Measurements from ENCODE around the gene FUT9.

FUT9 gene

DNA sequence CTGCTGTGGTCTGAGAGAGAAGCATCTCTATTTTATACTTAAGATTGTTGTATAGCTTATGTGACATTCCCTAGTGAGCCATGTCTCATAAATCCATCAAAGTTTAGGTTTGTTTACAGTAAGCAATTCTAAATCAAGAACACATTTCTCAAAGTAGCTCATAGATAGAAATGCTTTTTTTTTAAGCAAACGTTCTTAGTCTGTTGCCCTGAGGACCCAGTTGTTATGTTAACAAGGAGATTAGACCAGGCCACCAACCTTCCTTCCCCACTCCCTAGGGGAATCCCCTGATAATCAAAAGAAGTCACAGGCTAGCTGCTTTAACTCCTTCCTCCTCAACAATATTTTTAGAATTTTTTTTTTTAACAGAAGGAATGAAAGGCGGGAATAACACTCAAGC is 169.0 kb downstream of the FUT9 start (continued):
- TF ChIP-seq, protein P1, sequence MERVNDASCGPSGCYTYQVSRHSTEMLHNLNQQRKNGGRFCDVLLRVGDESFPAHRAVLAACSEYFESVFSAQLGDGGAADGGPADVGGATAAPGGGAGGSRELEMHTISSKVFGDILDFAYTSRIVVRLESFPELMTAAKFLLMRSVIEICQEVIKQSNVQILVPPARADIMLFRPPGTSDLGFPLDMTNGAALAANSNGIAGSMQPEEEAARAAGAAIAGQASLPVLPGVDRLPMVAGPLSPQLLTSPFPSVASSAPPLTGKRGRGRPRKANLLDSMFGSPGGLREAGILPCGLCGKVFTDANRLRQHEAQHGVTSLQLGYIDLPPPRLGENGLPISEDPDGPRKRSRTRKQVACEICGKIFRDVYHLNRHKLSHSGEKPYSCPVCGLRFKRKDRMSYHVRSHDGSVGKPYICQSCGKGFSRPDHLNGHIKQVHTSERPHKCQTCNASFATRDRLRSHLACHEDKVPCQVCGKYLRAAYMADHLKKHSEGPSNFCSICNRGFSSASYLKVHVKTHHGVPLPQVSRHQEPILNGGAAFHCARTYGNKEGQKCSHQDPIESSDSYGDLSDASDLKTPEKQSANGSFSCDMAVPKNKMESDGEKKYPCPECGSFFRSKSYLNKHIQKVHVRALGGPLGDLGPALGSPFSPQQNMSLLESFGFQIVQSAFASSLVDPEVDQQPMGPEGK (CRISPR knock-in tag; IDR thresholded peaks at IDR 0.05; ENCODE audit: borderline replicate concordance): no peak
- TF ChIP-seq ARNTL (CRISPR knock-in tag; IDR thresholded peaks at IDR 0.05; ENCODE audit: borderline replicate concordance, low read depth): no peak
- no peak for TF ChIP-seq CSDC2 (CRISPR knock-in tag; IDR thresholded peaks at IDR 0.05)
- TF ChIP-seq, protein P2, sequence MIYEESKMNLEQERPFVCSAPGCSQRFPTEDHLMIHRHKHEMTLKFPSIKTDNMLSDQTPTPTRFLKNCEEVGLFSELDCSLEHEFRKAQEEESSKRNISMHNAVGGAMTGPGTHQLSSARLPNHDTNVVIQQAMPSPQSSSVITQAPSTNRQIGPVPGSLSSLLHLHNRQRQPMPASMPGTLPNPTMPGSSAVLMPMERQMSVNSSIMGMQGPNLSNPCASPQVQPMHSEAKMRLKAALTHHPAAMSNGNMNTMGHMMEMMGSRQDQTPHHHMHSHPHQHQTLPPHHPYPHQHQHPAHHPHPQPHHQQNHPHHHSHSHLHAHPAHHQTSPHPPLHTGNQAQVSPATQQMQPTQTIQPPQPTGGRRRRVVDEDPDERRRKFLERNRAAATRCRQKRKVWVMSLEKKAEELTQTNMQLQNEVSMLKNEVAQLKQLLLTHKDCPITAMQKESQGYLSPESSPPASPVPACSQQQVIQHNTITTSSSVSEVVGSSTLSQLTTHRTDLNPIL (CRISPR knock-in tag; IDR thresholded peaks at IDR 0.05; ENCODE audit: low read depth): no peak
- no peak for TF ChIP-seq ZC3H10 (CRISPR knock-in tag; IDR thresholded peaks at IDR 0.05)
- TF ChIP-seq SNAI2 (CRISPR knock-in tag; IDR thresholded peaks at IDR 0.05): no peak
- no peak for TF ChIP-seq ZFP30 (CRISPR knock-in tag; IDR thresholded peaks at IDR 0.05)
- TF ChIP-seq RARB (CRISPR knock-in tag; IDR thresholded peaks at IDR 0.05): no peak
- TF ChIP-seq, protein P3, sequence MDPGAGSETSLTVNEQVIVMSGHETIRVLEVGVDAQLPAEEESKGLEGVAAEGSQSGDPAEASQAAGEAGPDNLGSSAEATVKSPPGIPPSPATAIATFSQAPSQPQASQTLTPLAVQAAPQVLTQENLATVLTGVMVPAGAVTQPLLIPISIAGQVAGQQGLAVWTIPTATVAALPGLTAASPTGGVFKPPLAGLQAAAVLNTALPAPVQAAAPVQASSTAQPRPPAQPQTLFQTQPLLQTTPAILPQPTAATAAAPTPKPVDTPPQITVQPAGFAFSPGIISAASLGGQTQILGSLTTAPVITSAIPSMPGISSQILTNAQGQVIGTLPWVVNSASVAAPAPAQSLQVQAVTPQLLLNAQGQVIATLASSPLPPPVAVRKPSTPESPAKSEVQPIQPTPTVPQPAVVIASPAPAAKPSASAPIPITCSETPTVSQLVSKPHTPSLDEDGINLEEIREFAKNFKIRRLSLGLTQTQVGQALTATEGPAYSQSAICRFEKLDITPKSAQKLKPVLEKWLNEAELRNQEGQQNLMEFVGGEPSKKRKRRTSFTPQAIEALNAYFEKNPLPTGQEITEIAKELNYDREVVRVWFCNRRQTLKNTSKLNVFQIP (CRISPR knock-in tag; IDR thresholded peaks at IDR 0.05; ENCODE audit: borderline replicate concordance, low read depth): no peak
- no peak for TF ChIP-seq BACH2 (CRISPR knock-in tag; IDR thresholded peaks at IDR 0.05; ENCODE audit: borderline replicate concordance)
- TF ChIP-seq ISL1 (CRISPR knock-in tag; IDR thresholded peaks at IDR 0.05): no peak
- TF ChIP-seq PPARA (CRISPR knock-in tag; IDR thresholded peaks at IDR 0.05; ENCODE audit: borderline replicate concordance): no peak

DNA sequence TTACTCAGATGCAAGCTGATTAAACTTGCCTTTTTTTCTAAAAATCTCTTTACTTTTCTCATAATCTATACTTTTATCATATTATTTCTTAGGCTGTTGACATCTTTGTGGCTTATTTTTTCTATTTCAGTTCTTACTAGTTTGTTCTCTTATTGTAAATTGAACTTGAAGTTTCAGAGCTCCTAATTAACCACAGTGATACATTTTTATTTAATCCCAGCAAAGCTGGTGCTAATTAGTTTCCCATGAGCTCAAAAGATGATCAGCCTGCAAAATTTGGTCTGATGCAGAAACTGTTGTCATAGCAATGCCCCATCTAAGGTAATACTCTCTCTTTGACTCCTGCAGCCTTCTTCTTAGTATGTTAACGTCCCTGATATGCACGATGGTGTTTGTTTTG is 170.3 kb downstream of the FUT9 start:
- ATAC-seq: no peak
- no peak for TF ChIP-seq ZFP30 (CRISPR knock-in tag; IDR thresholded peaks at IDR 0.05)
- no peak for TF ChIP-seq ZFP3 (CRISPR knock-in tag; IDR thresholded peaks at IDR 0.05)
- no peak for TF ChIP-seq OSR1 (CRISPR knock-in tag; IDR thresholded peaks at IDR 0.05)
- TF ChIP-seq, protein P2 (CRISPR knock-in tag; IDR thresholded peaks at IDR 0.05; ENCODE audit: low read depth): no peak
- no peak for TF ChIP-seq BACH2 (CRISPR knock-in tag; IDR thresholded peaks at IDR 0.05; ENCODE audit: borderline replicate concordance)
- no peak for TF ChIP-seq RARB (CRISPR knock-in tag; IDR thresholded peaks at IDR 0.05)
- TF ChIP-seq ZC3H10 (CRISPR knock-in tag; IDR thresholded peaks at IDR 0.05): no peak
- TF ChIP-seq GLIS3 (CRISPR knock-in tag; IDR thresholded peaks at IDR 0.05): no peak
- no peak for TF ChIP-seq TOX (CRISPR knock-in tag; IDR thresholded peaks at IDR 0.05; ENCODE audit: borderline replicate concordance)
- TF ChIP-seq ZNF565 (CRISPR knock-in tag; conservative IDR thresholded peaks at IDR 0.05; ENCODE audit: low read depth): no peak
- TF ChIP-seq PPARA (CRISPR knock-in tag; IDR thresholded peaks at IDR 0.05; ENCODE audit: borderline replicate concordance): no peak
- TF ChIP-seq TCF4 (CRISPR knock-in tag; IDR thresholded peaks at IDR 0.05; ENCODE audit: borderline replicate concordance): no peak
- no peak for TF ChIP-seq ZNF8 (CRISPR knock-in tag; IDR thresholded peaks at IDR 0.05)

DNA sequence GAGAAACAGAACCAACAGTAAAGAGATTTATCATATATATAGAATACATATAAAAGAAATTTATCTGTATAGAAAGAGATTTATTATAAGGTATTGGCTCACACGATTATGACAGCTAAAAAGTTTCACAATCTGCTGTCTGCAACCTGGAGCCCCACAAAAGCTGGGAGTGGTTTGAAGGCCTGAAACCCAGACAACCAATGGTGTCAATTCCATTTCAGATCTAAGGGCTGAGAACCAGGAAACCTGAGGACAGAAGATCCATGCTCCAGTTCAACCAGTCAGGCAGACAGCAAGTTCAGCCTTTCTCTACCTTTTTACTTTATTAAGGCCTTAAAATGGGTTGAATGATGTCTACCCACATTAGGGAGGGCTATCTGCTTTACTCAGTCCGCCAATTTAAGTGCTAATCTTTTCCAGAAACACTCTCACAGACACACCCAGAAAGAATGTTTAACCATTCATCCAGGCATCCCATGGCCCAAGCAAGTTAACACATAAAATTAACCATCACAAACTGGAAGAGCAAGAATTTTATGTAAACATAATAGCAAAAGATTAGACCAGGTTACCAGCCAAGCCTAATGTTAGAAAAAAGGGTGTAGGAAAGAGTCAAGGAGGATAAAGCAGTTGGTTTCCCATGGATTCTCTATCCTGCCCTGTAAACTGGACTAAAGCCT is 170.9 kb downstream of the FUT9 start:
- TF ChIP-seq ISL1 (CRISPR knock-in tag; IDR thresholded peaks at IDR 0.05) (no peak), ZFP3 (CRISPR knock-in tag; IDR thresholded peaks at IDR 0.05) (no peak), ZFP30 (CRISPR knock-in tag; IDR thresholded peaks at IDR 0.05) (no peak), OSR1 (CRISPR knock-in tag; IDR thresholded peaks at IDR 0.05) (no peak), ZNF70 (CRISPR knock-in tag; IDR thresholded peaks at IDR 0.05) (no peak), RARB (CRISPR knock-in tag; IDR thresholded peaks at IDR 0.05) (no peak)

DNA sequence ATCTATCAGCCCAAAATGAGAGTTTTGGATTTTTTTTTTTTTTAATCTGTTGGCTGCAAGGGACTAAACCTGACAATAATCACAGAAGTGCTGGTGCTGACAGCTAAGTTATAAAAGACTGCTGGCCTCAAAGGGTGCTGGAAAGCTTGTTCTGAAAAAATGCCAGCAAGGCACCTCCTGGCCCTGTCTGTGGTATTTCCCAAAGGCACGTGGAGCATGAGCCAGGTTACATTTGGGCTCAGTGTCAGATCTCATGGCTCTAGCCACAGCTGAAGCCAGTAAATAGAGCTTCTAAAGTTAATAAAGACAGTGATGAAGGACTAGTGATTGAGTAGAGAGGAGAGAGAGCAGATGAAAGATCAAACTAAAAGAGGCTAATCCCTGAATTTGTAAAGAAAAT is 178.9 kb downstream of the FUT9 start:
- TF ChIP-seq ZC3H10 (CRISPR knock-in tag; IDR thresholded peaks at IDR 0.05): no peak
- TF ChIP-seq ZNF70 (CRISPR knock-in tag; IDR thresholded peaks at IDR 0.05): no peak
- TF ChIP-seq, protein P4, sequence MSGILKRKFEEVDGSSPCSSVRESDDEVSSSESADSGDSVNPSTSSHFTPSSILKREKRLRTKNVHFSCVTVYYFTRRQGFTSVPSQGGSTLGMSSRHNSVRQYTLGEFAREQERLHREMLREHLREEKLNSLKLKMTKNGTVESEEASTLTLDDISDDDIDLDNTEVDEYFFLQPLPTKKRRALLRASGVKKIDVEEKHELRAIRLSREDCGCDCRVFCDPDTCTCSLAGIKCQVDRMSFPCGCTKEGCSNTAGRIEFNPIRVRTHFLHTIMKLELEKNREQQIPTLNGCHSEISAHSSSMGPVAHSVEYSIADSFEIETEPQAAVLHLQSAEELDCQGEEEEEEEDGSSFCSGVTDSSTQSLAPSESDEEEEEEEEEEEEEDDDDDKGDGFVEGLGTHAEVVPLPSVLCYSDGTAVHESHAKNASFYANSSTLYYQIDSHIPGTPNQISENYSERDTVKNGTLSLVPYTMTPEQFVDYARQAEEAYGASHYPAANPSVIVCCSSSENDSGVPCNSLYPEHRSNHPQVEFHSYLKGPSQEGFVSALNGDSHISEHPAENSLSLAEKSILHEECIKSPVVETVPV (CRISPR knock-in tag; IDR thresholded peaks at IDR 0.05): no peak
- TF ChIP-seq, protein P3 (CRISPR knock-in tag; IDR thresholded peaks at IDR 0.05; ENCODE audit: borderline replicate concordance, low read depth): no peak
- no peak for TF ChIP-seq BACH2 (CRISPR knock-in tag; IDR thresholded peaks at IDR 0.05; ENCODE audit: borderline replicate concordance)
- ATAC-seq: no peak

More for the DNA sequence above, 170.9 kb downstream of the FUT9 start:
- no peak for ATAC-seq
